Upper lobe of left lung (tissue), 4 donors: ENCODE data around the gene NAA35.

Experiments
- CTCF ChIP-seq, 6 experiments: fragments of 450-650 bp in 4 of 6; fragments of 200-600 bp in 2 of 6; sonication (generic) in 2 of 6; IDR thresholded peaks; one replicate each; pipeline ENCODE4 v1.5.1; 2016 to 2019; ENCODE audit warnings: antibody characterized with exemption in 6 of 6
- POLR2A ChIP-seq, 4 donors: fragments of 450-650 bp; IDR thresholded peaks; one replicate each; pipeline ENCODE4 v1.5.1; 2016 to 2017; ENCODE audit warnings: antibody characterized with exemption in 4 of 4, mild to moderate bottlenecking in 2 of 4

GRCh38 chr9:86046930-86047341 is 106.0 kb downstream of the NAA35 start:
- TF ChIP-seq CTCF (IDR thresholded peaks at IDR 0.05) (no peak), POLR2A (IDR thresholded peaks at IDR 0.05) (no peak)
